T-cell (primary cell): ENCODE measurements around the gene PRF1. TPM values are rescaled to one million over a fixed set of nuclear protein-coding genes. Genes with fewer than 3 reads are reported as not detected.

Source experiments
- ATAC-seq, 4 experiments: fragments of 200-7000 bp in 3 of 4; fragments of 150-1000 bp in 1 of 4; cut with Tn5 transposase; replicated peaks in 1 of 4; 1 replicate in 3 of 4; 2 replicates in 1 of 4; pipeline ENCODE4 v1.10.0; 2021; ENCODE audit warnings: moderate library complexity in 3 of 4, mild to moderate bottlenecking in 2 of 4, moderate number of reproducible peaks in 1 of 4
- CTCF ChIA-PET, 2 donors: fragments of 300-600 bp; sonication (Branson Sonifier 250); formaldehyde crosslinking; loops; one replicate each; lab custom pipeline; 2022; ENCODE audit warnings: antibody characterized with exemption in 2 of 2; lab: Charles Lee
- POLR2A ChIA-PET, 2 donors: fragments of 300-600 bp; sonication (Branson Sonifier 250); formaldehyde crosslinking; loops; one replicate each; lab custom pipeline; 2022; ENCODE audit warnings: antibody characterized with exemption in 2 of 2; lab: Charles Lee
- DNase-seq, 35 experiments: peaks; one replicate each; pipeline versions ENCODE4 v3.0.0 to v3.0.0-alpha.2; 2013 to 2023
- H3K27ac ChIP-seq: one replicate; pipeline ENCODE4 v1.5.1; 2013; ENCODE audit warnings: low read length
- H3K27me3 ChIP-seq, 2 experiments: replicated peaks in 1 of 2; 1 replicate in 1 of 2; 2 replicates in 1 of 2; pipeline versions ENCODE4 v1.6.1 to v1.7.0; 2013; ENCODE audit warnings: low read length in 1 of 2, mixed read lengths in 1 of 2; ENCODE audit not compliant: control insufficient read depth in 2 of 2, insufficient read depth in 2 of 2; ENCODE audit errors: extremely low read depth in 1 of 2
- H3K36me3 ChIP-seq, 2 donors: 1 replicate in 1 of 2; 2 replicates in 1 of 2; pipeline versions ENCODE4 v1.6.1 to v1.7.0; 2013; ENCODE audit warnings: low read length in 1 of 2; ENCODE audit not compliant: control insufficient read depth in 2 of 2, insufficient read depth in 1 of 2; ENCODE audit errors: extremely low read depth in 1 of 2
- H3K4me1 ChIP-seq, 2 experiments: 1 replicate in 1 of 2; 2 replicates in 1 of 2; pipeline versions ENCODE4 v1.6.1 to v1.7.0; 2013; ENCODE audit warnings: low read length in 2 of 2, mixed read lengths in 1 of 2; ENCODE audit not compliant: insufficient read depth in 2 of 2, control insufficient read depth in 1 of 2; ENCODE audit errors: extremely low read depth in 1 of 2
- H3K4me3 ChIP-seq, 2 donors: 1 replicate in 1 of 2; 2 replicates in 1 of 2; pipeline versions ENCODE4 v1.5.1 to v1.7.0; 2013; ENCODE audit warnings: mild to moderate bottlenecking in 2 of 2, low read length in 1 of 2, moderate library complexity in 1 of 2; ENCODE audit not compliant: control insufficient read depth in 1 of 2; ENCODE audit errors: extremely low read depth in 1 of 2
- H3K9me3 ChIP-seq: 2 replicates; pipeline ENCODE4 v1.7.0; 2013
- H3K27ac Mint-ChIP-seq, 2 donors: one replicate each; pipeline ENCODE4 v1.8.0; 2020 to 2021; ENCODE audit warnings: mild to moderate bottlenecking in 2 of 2, mixed read lengths in 2 of 2
- H3K27me3 Mint-ChIP-seq, 2 donors: one replicate each; pipeline ENCODE4 v1.8.0; 2021 to 2022; ENCODE audit warnings: mixed read lengths in 2 of 2
- H3K36me3 Mint-ChIP-seq: one replicate; pipeline ENCODE4 v1.8.0; 2021; ENCODE audit warnings: mixed read lengths
- H3K4me1 Mint-ChIP-seq, 3 donors: one replicate each; pipeline ENCODE4 v1.8.0; 2020 to 2022; ENCODE audit warnings: mixed read lengths in 3 of 3, mild to moderate bottlenecking in 1 of 3
- H3K4me3 Mint-ChIP-seq, 3 donors: one replicate each; pipeline ENCODE4 v1.8.0; 2020 to 2022; ENCODE audit warnings: mild to moderate bottlenecking in 3 of 3, mixed read lengths in 3 of 3, moderate library complexity in 3 of 3
- H3K9me3 Mint-ChIP-seq, 3 donors: one replicate each; pipeline ENCODE4 v1.8.0; 2020 to 2022; ENCODE audit warnings: mixed read lengths in 3 of 3
- WGBS: methylation state at CpG from one replicate; pipeline ENCODE4 v1.1.5; 2013; ENCODE audit warnings: missing lambda C conversion rate; ENCODE audit not compliant: insufficient coverage; 5-methylcytosine and 5-hydroxymethylcytosine counted together
- total RNA-seq, 35 experiments: library from RNA in 6 of 35; stranded (reverse) in 6 of 35; fragments of 120-200 nt in 1 of 35; gene quantifications; one replicate each; pipeline versions ENCODE4 v1.2.1 to v1.2.4 and lab custom pipeline; 2013 to 2026

PRF1 gene
- total RNA-seq, 5 donors from 2014 or later (not counting 1 experiment from before 2014, with no cell fraction given), result 32.6 to 146 (median 63.0) TPM

DNA sequence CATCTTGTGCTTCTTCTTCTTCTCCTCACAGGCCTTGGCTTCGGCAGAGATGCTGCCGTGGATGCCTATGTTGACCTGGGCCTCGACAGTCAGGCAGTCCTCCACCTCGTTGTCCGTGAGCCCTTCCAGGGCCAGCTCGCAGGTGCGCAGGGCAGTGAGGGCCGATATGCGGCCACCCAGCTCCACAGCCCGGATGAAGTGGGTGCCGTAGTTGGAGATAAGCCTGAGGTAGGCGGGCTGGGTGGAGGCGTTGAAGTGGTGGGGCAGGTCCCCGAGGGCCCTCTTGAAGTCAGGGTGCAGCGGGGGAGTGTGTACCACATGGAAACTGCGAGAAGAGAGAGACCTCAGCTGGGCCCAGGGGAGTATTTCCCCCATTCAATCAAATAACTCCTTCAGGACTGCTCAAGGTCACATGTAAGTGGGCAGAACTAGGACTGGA lies 3.7 kb downstream of the PRF1 start:
- no peaks in the 10 kb centered on the region for H3K27me3 Mint-ChIP-seq
- 94% methylated on average over 11 of the region's 16 CpGs for WGBS
- Histone ChIP-seq H3K36me3 (peaks cover 14 to 52% of the 10 kb centered on the region in 2 donors), H3K27ac (no peak overlapping the region), H3K4me1 (peaks cover 12 to 95% of the 10 kb centered on the region in 2 experiments), H3K27me3 (no peaks in the 10 kb centered on the region), H3K9me3 (no peaks in the 10 kb centered on the region), H3K4me3 (peak overlapping the region in 1 of 2 donors; percentile 86)
- ATAC-seq (no peak), DNase-seq (no peak)
- peak overlapping the region; percentile 52 to 64 for H3K27ac Mint-ChIP-seq
- peaks cover 25% of the 10 kb centered on the region for H3K36me3 Mint-ChIP-seq
- POLR2A ChIA-PET, result no interaction called here
- peaks cover 59 to 76% (median 71%) of the 10 kb centered on the region in 3 donors for H3K4me1 Mint-ChIP-seq
- no peaks in the 10 kb centered on the region for H3K9me3 Mint-ChIP-seq
- CTCF ChIA-PET, result no interaction called here
- peak overlapping the region; percentile 33 to 53 (median 44) for H3K4me3 Mint-ChIP-seq

DNA sequence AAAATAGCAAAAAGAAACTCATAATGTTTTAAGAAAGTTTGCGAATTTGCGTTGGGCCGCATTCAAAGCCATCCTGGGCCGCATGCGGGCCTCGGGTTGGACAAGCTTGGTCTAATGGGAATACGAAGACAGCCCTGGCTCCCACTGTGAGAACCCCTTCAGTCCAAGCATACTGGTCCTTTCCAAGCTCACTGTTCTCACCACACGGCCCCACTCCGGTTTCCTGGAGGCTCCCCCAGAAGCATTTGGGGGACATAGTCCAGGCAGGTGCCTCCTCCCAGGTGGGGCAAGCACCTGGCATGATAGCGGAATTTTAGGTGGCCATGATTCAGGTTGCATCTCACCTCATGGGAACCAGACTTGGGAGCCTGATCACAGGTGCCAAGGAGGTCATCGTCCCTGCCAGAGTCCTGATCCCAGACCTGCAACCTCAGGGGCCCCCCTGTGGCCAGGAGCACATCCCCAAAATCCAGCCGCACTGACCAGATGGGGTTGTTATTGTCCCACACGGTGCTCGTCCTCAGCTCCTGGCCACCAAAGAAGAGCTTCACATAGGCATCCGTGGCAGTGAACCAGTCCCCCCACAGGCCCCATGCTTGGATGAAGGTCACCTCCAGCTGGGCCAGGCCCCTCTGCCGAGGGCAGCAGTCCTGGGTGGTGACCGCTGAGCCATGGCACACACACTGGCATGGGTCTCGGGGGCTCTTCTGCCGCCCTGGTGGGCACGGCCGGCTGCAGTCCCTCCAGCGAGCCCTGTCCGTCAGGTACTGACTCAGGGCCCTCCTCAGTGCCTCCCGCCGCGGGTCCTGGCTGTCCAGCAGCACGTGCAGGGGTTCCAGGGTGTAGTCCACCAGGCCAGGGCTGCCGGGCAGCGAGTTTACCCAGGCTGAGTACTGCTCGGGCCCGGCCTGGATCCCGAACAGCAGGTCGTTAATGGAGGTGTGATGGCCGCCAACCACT lies 4.4 kb downstream of the PRF1 start:
- POLR2A ChIA-PET, result no interaction called here
- H3K36me3 Mint-ChIP-seq, result peaks cover 25% of the 10 kb centered on the region

DNA sequence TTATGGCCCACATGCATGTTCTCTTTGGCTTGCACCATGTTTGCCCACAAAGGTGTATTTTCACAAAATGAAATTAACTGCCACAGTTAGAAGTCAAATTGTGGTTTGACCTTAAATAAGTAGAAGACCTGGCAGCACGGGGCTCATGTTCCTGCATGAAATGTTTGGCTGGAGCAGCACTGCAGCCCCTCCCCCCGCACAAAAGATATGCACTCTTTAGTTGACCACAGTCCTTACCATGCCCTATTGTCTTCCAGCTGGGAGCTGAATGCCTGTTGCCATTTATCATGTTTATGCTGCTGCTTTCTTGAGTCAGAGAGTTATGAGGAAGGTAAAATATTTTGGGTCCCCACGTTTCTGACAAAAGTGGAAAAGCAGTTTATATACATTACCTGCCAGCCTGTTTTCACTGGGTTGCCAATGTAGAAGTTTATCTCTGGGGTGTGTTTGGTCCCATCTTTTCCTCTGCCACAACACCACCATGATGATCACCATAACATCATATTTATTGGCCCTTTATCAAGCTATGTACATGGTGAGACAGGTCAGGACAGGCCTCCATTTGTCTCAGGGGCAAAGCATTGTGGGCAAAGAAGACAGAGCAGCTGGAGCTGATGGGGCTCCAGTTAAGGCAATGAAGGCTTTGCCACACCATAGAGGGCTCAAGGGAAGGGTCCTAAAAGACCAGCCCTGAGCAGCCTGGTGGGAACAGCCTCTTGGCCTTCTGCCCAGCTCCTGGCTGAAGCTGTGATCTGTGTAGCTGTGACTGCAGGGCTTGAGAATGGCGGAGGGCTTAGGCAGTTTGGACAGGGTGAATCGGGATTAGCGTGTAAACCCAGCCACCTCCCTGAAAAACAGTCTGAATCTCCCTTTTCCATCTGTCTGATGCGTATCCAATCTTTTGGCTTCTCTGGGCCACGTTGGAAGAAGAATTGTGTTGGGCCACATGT lies 5.4 kb downstream of the PRF1 start:
- Histone ChIP-seq H3K4me1 (peaks cover 4 to 82% of the 10 kb centered on the region in 2 experiments), H3K36me3 (peaks cover 14 to 52% of the 10 kb centered on the region in 2 donors), H3K27me3 (no peaks in the 10 kb centered on the region), H3K27ac (no peak overlapping the region), H3K4me3 (no peak overlapping the region), H3K9me3 (no peaks in the 10 kb centered on the region)
- ChIA-PET POLR2A (no interaction called here), CTCF (no interaction called here)
- H3K9me3 Mint-ChIP-seq, result no peaks in the 10 kb centered on the region
- H3K27ac Mint-ChIP-seq, result peak overlapping the region; percentile 44 to 49
- DNase-seq (no peak), ATAC-seq (no peak)
- H3K36me3 Mint-ChIP-seq, result peaks cover 25% of the 10 kb centered on the region
- 100% methylated on average over 3 of the region's 8 CpGs for WGBS
- peaks cover 48 to 67% (median 57%) of the 10 kb centered on the region in 3 donors for H3K4me1 Mint-ChIP-seq
- H3K4me3 Mint-ChIP-seq, result peak overlapping the region in 1 of 3 donors; percentile 28
- H3K27me3 Mint-ChIP-seq, result no peaks in the 10 kb centered on the region

More for the DNA sequence above, 4.4 kb downstream of the PRF1 start:
- H3K36me3 ChIP-seq, result peaks cover 14 to 52% of the 10 kb centered on the region in 2 donors
- H3K9me3 ChIP-seq, result no peaks in the 10 kb centered on the region
- Mint-ChIP-seq H3K4me3 (peak overlapping the region in 1 of 3 donors; percentile 33), H3K9me3 (no peaks in the 10 kb centered on the region), H3K27me3 (no peaks in the 10 kb centered on the region), H3K27ac (peak overlapping the region; percentile 49 to 64), H3K4me1 (peaks cover 53 to 70% (median 64%) of the 10 kb centered on the region in 3 donors)
- ATAC-seq (no peak), DNase-seq (no peak)
- 94% methylated on average over 31 of the region's 34 CpGs for WGBS
- H3K27ac ChIP-seq, result no peak overlapping the region
- no peaks in the 10 kb centered on the region for H3K27me3 ChIP-seq
- peak overlapping the region in 1 of 2 donors; percentile 86 for H3K4me3 ChIP-seq
- peaks cover 10 to 90% of the 10 kb centered on the region in 2 experiments for H3K4me1 ChIP-seq
- CTCF ChIA-PET, result no interaction called here

DNA sequence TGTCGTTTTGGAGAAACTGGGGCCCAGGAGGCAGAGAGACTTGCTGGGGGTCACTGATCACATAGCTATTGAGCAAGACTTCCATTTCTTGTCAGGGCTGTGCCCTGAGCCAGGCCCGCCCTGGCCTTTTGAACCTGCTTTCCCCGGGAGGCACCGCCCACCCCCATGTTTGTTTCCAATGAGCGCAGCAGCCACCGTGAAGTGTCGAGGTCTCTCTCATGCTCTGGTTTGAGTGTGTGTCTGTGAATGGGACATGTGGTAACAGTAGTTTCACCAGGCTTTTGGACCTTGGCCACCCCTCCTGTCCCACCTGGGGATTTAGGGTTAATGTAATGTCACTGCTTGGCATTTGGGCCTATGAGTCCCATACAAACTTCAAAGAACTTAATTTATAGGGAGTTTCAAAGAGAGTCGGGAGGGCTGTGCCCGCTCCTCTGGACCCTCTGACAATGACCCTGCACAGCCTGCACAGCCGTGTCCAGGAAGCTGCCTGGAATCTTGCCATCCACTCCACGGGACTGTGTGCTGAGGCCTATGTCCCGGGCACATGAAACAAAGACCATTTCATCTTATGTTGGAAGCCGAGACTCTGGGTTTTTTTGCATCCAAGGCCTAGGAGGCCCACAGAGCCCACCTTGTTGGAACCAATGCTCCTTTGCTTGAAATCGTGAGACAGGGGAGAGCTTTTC lies 6.3 kb downstream of the PRF1 start:
- H3K9me3 ChIP-seq, result no peaks in the 10 kb centered on the region
- H3K4me1 Mint-ChIP-seq, result peaks cover 39 to 61% (median 50%) of the 10 kb centered on the region in 3 donors
- no peak overlapping the region for H3K27ac Mint-ChIP-seq
- ATAC-seq (no peak), DNase-seq (no peak)
- 87% methylated on average over 10 of the region's 14 CpGs for WGBS
- ChIA-PET CTCF (no interaction called here), POLR2A (no interaction called here)
- no peak overlapping the region for H3K27ac ChIP-seq
- no peaks in the 10 kb centered on the region for H3K27me3 ChIP-seq
- H3K36me3 Mint-ChIP-seq, result peaks cover 25% of the 10 kb centered on the region
- H3K4me1 ChIP-seq, result peaks cover 4 to 73% of the 10 kb centered on the region in 2 experiments
- H3K36me3 ChIP-seq, result peaks cover 14 to 52% of the 10 kb centered on the region in 2 donors
- no peak overlapping the region for H3K4me3 ChIP-seq
- no peaks in the 10 kb centered on the region for H3K9me3 Mint-ChIP-seq
- H3K4me3 Mint-ChIP-seq, result no peak overlapping the region
- no peaks in the 10 kb centered on the region for H3K27me3 Mint-ChIP-seq

DNA sequence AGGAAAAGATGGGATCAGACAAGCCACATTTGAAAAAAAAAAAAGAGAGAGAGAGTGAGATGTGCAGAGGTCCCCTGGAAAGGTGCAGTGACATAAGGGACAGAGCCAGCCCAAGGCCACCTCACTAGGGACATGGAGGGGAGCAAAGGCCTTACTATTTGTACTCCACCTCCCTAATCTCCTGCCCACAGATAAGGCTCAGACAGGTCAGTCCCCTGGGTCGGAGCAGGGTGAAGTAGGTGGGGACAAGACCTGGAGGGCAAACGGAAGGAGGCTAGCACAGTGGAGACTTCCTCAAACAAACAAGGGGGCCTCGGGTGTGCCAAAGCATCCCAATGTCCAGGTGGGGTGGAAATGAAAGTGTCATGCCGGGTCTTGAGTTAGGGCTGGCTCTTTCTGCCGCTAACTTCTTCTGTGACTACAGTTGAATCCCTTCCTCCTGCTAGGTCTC lies 7.0 kb downstream of the PRF1 start:
- Histone ChIP-seq H3K9me3 (no peaks in the 10 kb centered on the region), H3K4me3 (no peak overlapping the region), H3K27ac (no peak overlapping the region), H3K4me1 (peaks cover 0 to 67% of the 10 kb centered on the region in 2 experiments), H3K27me3 (no peaks in the 10 kb centered on the region), H3K36me3 (peaks cover 14 to 48% of the 10 kb centered on the region in 2 donors)
- CTCF ChIA-PET, result no interaction called here
- WGBS, result no CpG with 5 or more reads among the region's 5 CpGs
- no peaks in the 10 kb centered on the region for H3K27me3 Mint-ChIP-seq
- H3K4me1 Mint-ChIP-seq, result peaks cover 38 to 54% (median 44%) of the 10 kb centered on the region in 3 donors
- peak overlapping the region; percentile 25 to 62 for H3K27ac Mint-ChIP-seq
- H3K36me3 Mint-ChIP-seq, result peaks cover 25% of the 10 kb centered on the region
- ATAC-seq (no peak), DNase-seq (no peak)
- H3K9me3 Mint-ChIP-seq, result no peaks in the 10 kb centered on the region
- H3K4me3 Mint-ChIP-seq, result no peak overlapping the region
- POLR2A ChIA-PET, result no interaction called here
